Gastroesophageal sphincter (tissue), 3 donors: ENCODE measurements around the gene LYPD5.

Source experiments
- EP300 ChIP-seq: sonication (generic); formaldehyde crosslinking; IDR thresholded peaks from one replicate; pipeline ENCODE4 v1.6.1; 2017; ENCODE audit warnings: antibody characterized with exemption, mild to moderate bottlenecking
- POLR2A ChIP-seq, 2 donors: fragments of 450-650 bp; IDR thresholded peaks; one replicate each; pipeline ENCODE4 v1.6.1; 2017; ENCODE audit warnings: antibody characterized with exemption in 2 of 2, mild to moderate bottlenecking in 2 of 2, moderate library complexity in 1 of 2
- POLR2AphosphoS5 ChIP-seq: sonication (generic); formaldehyde crosslinking; IDR thresholded peaks from one replicate; pipeline ENCODE4 v1.6.1; 2017; ENCODE audit warnings: antibody characterized with exemption
- TF ChIP-seq, protein P1 (sequence below), 4 experiments: fragments of 200-600 bp in 2 of 4; fragments of 450-650 bp in 2 of 4; sonication (generic) in 1 of 4; IDR thresholded peaks; one replicate each; pipeline ENCODE4 v1.5.1; 2017 to 2019; ENCODE audit warnings: antibody characterized with exemption in 4 of 4, mild to moderate bottlenecking in 2 of 4, moderate library complexity in 2 of 4

DNA sequence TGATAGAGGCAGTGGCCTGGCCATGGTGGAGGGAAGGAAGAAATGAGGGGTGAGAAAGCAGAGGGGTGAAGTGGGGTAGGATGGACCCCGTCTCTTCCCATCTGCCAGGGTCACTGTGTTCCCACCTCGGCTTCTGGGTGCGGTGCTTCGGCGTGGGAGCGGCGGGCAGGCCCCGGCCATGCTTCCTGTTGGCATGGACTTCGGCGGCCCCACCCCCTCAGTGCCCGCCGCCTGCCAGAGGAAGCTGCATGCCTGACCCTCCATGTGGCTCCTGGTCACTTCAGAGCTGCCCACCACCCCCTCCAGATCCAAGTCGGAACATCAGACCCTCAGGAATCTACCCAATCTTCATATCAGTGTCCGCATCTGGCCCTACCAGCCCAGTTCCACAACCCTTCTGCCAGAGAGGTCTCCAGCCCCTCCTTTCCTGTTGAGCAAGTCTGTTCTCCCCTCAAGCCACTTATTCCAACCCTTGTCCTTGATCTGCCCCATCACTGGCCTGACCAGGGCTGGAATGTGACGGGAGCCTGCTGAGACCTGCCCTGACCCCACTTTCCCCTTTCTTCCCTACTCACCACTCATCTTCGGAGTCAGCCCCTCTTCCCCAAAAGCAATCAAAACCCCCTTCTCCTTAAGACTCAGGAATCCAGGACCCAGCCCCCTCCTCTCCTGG, 23.0 kb downstream of the LYPD5 start:
- TF ChIP-seq, protein P1, sequence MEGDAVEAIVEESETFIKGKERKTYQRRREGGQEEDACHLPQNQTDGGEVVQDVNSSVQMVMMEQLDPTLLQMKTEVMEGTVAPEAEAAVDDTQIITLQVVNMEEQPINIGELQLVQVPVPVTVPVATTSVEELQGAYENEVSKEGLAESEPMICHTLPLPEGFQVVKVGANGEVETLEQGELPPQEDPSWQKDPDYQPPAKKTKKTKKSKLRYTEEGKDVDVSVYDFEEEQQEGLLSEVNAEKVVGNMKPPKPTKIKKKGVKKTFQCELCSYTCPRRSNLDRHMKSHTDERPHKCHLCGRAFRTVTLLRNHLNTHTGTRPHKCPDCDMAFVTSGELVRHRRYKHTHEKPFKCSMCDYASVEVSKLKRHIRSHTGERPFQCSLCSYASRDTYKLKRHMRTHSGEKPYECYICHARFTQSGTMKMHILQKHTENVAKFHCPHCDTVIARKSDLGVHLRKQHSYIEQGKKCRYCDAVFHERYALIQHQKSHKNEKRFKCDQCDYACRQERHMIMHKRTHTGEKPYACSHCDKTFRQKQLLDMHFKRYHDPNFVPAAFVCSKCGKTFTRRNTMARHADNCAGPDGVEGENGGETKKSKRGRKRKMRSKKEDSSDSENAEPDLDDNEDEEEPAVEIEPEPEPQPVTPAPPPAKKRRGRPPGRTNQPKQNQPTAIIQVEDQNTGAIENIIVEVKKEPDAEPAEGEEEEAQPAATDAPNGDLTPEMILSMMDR (IDR thresholded peaks at IDR 0.05) = no peak
- no peak for TF ChIP-seq POLR2A (IDR thresholded peaks at IDR 0.05)
- no peak for TF ChIP-seq POLR2AphosphoS5
- TF ChIP-seq EP300 = no peak
